Fibroblast of skin of back (primary cell): ENCODE data around the gene NHSL1. TPM values are rescaled to one million over a fixed set of nuclear protein-coding genes. Genes with fewer than 3 reads are reported as not detected.
A peak's percentile ranks its signal among the peaks of the same experiment; 100 is the strongest.

Experiments used
- DNase-seq: peaks from one replicate; pipeline ENCODE4 v3.0.0-alpha.2; 2013
- polyA plus RNA-seq, 2 experiments: library from polyadenylated mRNA; unstranded; fragments of 120-200 nt; gene quantifications; one replicate each; pipeline ENCODE4 v1.2.1, GENCODE V29; 2013; ENCODE audit not compliant: insufficient read length in 2 of 2

NHSL1 gene, protein sequence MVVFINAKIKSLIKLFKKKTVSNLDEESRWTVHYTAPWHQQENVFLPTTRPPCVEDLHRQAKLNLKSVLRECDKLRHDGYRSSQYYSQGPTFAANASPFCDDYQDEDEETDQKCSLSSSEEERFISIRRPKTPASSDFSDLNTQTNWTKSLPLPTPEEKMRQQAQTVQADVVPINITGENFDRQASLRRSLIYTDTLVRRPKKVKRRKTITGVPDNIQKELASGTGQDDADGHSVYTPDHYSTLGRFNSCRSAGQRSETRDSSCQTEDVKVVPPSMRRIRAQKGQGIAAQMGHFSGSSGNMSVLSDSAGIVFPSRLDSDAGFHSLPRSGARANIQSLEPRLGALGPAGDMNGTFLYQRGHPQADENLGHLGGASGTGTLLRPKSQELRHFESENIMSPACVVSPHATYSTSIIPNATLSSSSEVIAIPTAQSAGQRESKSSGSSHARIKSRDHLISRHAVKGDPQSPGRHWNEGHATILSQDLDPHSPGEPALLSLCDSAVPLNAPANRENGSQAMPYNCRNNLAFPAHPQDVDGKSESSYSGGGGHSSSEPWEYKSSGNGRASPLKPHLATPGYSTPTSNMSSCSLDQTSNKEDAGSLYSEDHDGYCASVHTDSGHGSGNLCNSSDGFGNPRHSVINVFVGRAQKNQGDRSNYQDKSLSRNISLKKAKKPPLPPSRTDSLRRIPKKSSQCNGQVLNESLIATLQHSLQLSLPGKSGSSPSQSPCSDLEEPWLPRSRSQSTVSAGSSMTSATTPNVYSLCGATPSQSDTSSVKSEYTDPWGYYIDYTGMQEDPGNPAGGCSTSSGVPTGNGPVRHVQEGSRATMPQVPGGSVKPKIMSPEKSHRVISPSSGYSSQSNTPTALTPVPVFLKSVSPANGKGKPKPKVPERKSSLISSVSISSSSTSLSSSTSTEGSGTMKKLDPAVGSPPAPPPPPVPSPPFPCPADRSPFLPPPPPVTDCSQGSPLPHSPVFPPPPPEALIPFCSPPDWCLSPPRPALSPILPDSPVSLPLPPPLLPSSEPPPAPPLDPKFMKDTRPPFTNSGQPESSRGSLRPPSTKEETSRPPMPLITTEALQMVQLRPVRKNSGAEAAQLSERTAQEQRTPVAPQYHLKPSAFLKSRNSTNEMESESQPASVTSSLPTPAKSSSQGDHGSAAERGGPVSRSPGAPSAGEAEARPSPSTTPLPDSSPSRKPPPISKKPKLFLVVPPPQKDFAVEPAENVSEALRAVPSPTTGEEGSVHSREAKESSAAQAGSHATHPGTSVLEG (N-terminal part only)
- polyA plus RNA-seq (2013, experiment 1 of 2; ENCODE audit: insufficient read length): 7.8 TPM
- polyA plus RNA-seq (2013, experiment 2 of 2; ENCODE audit: insufficient read length): 5.4 TPM

DNA sequence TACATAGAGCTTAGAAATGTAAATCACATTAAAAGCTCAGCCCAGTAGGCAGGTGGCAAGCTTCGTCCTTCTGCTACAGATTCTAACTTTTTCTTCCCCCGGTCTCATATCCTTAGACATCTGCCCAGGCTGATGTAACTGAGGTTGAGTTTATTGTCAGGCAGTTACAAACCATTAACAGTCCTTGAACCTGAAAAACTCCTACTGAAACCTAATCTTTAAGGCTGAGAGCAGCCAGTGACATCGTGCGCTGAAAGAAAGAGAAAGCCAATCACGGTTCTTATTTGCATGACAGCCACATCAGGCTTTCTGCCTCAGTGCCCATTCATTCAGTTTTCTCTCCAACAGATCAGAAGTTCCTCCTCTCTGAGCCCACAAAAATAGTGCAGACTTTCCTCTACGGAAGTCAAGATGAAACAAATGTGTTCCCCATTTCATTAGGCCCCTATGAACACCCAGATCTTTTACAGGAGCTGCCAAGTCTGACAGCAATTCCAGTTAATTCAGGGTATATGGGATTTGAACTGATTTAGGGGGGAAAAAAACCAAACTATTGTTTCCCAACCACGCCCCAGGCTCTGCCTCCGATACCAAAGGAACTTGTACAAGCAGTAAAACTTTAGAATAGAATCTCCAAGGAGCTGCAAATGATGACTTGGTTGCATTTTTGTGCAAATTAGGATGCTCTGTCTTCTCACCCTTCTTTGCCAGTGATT is at the start of gene NHSL1:
Gene NHSL1 (minus strand): TSS at position 192 of the 716 bp plus-strand sequence. CDS start 204 bp downstream, outside the sequence.
- no peak for DNase-seq

DNA sequence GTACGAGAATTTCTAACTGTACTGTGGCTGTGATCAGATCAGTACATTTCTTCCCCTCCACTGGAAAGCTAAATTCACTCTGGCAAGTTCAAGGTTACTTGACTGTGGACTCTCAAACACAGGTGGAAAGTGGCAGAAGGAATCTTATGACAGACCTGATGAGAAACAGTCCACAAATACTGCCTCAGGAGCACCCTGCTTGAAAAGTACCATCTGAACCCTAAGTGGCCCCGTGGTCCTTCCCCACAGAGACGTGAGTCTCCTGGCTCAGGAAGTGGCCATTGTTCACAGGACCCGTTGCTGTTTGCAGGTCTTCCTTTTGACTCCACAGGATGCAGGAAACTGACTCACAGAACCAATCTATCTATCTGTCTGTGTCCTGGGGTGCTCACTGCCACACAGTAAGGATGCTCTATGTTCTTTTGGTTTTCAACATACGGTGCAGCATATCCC is 47.5 kb upstream of the NHSL1 start:
- DNase-seq: peak; percentile 48

DNA sequence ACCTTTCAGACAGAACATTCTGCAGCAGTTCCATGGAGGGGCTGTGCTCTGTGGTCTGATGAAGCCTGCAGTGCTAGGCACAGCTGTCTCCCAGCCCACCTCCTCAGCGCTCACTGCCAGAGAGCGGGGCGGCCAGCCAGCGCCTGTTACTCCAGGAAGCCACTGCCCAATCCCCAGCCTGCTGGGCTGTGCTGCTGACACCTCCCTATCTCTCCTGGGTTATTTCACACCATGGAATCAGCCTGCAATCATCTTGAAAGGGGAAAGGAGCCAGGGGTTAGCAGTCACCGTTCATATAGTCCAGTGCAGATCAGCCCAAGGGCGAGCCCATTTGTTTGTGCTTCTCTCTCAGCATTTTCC is 46.3 kb upstream of the NHSL1 start:
- DNase-seq: peak; percentile 69

DNA sequence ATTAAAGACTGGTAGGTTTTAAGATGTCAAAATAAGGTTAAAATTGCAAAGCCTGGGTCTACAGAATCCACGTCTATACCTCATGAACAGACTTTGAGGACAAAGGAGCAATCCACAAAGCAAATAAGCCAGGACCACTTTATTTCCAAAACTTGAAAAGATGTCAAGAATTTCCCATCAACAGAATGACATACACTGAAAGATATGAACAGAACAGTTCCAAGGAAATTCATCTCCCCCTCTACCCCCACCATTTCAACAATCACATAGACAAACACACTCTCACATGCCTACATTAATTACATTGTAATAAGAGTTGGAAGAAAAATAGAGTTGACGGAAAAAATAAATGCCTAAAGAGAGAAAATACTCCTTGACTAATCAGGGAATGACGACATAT is 45.2 kb upstream of the NHSL1 start:
- DNase-seq: peak; percentile 71

DNA sequence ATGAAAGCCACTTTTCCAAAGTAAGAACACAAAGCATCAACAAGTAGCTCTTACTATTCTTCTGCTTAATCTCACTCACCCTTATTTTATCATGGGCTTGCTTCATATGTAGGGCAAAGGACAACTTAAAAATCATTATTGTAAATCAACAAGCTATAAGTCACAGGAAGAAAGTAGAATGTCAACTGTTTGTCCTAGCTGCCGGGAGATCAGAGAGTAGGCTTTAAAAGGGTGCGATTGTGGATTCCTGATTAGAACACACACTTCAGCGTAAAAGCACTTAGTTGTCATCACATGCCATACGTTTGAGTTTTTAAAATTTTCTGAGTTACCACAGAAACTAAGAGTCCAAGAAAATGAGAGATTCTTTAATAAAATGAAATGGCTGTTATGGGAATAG is 44.4 kb upstream of the NHSL1 start:
- DNase-seq: no peak

DNA sequence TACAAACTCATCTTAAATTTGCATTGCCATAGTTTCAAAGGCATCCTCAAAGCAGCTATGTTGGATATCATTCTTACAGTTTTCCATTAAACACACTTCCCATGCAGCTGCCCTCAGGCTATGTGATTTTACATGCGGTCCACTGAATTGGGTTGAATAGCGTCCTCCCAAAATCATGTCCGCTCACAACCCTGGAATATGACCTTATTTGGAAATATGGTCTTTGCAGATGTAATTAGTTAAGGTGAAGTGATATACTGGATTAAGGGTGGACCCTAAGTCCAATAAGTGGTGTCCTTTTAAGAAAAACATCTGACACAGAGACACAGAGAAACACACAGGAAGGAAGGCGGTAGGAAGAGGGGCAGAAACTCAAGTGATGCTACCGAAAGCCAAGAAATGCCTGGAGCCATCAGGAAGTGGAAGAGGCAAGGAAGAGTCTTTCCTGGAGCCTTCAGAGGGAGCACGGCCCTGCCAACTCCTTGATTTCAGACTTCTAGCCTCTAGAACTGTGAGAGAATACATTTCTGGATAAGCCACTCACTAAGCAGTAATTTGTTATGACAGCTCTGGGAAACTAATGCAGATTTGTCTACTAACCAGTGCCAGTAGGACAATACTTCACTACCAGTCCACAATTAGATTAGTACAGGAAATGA is 42.7 kb upstream of the NHSL1 start:
- peak; percentile 29 for DNase-seq

DNA sequence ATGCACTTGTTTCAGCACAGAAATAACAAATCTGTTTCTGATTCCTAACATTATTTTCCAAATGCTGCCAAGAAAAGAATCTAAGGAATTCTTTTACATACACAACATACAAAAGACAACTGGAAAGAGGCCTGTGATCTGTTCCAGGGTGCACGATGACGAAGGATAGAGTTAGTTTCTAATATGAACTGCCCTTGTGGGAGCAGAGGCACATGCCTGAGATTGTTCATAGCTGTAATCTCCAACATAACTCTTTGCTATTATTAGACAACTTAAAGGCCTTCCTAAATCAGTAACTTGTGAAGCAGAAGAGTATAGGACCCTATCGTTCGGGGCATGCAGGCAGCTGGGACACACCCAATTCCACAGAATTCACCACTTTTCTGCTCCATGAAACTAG is 41.2 kb upstream of the NHSL1 start:
- DNase-seq: peak; percentile 95

DNA sequence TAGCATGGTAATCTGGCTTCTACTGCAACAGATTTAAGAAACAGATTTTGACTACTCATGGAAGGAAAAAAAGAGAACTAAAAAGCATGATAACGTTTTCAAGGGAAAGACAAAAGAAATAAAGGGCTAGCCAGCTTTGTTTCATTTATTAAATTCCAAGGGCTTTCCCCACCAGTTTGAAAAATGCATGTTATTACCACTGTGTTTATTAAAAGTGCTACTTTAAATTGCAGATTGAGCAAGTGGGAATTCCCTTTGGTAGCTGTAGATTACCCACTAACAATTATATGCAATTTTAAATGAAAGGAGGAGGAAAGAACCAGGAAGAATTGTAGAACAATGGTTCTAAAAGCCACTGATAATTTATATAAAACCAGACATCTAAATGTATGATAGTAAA is 40.6 kb upstream of the NHSL1 start:
- DNase-seq: no peak

DNA sequence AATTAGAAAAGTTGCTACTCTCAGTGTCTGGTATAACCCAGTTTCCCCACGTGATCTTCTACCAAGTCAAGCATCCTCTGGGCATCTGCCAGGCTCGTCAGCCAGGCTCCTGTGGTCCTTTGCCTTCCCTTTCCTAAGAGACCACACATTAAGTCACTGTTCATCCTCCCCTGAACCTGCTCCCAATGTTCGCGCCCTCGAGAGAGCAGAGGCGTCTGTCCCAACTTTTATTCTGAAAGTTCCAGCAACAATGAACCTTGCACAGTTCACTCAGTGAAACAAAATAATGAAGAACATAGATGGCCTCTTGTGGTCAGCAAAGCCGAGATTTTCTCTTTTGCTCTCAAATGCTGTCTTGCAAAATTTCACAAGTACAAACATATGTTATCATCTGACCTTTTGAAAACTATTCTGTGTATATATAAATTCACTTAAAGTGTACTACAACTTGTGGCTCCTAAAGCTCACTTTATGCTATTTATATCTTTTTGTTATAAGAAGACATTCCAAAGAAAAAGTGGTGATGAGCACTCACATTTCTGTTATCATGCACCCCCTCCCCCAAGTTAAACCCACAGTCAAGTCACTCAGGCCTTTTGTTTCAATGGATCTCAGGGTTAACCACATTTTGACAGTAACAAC is 39.2 kb upstream of the NHSL1 start:
- peak; percentile 58 for DNase-seq

DNA sequence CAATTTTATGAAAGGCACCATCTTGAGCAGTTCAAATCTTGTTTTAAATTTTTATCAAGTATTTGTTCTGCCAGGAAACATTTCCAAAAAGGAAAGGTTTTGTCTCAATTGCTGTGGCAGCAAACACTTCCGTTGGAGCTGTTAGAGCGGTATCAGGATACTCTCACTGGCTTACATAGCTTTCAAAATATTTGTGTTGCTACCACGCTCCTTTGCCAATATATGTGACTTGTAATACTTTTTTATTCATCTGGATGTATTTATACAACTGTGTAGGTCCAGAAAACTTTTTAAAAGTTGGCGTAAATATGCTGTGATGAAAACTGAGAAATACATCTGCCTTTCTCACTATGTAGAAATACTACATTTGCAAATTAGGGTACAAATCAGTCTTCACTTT is 37.8 kb upstream of the NHSL1 start:
- DNase-seq: peak; percentile 67

DNA sequence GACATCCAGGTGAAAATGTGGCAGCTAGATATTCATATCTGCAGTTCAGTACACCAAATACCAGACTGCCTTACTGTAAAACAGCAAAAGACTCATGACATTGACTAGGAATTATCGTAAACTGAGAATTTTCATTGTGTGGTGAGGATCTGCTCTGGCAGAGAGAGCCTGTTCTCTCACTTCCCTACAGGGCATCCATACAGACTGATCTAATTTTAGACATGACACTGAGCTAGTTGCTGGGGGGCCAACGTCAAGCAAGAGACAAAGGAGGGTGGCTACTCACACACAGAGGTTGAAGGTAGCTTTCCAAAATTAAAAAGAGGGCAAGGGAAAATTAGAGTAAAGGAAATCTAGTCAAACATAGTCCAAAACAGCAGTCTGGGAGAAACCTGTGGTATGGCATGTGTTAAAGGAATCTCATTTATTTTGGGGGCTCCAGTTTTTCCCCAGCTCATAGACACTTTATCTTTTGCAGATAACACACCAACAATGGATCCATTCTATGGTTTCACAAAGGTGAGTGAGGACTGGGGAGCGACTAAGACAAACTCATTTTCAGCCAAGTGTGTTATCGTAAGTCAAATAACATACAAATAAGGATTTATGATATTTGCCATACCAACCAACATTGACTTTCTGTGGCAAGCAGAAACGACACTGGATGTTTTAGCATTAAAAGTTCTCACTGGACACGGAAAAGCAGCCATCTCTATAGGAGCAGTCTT is 36.6 kb upstream of the NHSL1 start:
- DNase-seq: no peak

DNA sequence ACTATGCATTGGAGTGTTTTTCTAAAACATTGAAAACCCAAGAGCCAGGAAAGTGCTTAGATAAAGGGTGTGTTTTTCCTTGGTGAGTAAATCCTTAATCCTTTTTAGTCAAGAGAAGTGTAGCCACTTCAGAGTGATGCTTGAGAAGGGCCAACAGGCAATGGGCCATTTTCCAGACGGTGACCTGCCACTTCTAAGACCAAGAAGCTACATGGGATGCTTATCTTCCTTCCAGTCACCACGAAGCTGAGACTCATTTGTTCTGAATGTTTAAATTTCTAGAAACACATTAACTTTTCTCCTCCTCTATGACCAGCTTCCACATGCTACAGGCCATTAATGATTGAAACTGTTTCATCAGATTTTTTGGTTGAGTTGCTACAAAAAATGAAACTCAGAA is 34.4 kb upstream of the NHSL1 start:
- DNase-seq: no peak

DNA sequence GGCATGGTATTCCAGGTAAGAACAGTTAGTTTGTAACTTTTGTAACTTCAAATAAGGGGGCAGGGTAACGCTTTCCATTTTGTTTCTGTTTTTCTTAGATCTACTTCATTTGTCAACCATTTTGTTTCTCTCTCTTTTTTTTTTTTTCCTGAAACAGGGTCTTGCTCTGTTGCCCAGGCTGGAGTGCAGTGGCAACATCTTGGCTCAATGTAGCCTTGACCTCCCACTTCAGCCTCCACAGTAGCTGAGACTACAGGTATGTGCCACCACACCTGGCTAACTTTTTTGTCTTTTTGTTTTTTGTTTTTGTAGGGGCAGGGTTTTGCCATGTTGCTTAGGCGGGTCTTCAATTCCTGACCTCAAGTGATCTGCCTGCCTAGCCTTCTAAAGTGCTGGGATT is 32.1 kb upstream of the NHSL1 start:
- DNase-seq: no peak

DNA sequence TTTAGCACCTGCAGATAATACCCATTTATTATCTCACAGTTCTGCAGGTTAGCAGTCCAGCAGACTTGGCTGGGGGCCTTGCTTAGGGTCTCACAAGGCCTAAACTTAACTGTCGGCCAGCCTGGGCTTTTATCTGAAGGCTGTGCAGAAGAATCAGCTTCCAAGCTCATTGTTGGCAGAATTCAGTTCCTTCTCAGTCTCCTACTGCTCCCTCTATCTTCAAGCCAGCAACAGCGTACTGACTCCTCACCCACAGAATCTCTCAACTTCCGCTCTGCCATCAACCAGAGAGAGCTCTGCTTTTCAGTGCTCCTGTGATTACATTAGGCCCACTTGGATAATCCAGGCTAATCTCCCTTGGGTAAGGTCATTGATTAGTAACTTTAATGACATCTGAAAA is 30.2 kb upstream of the NHSL1 start:
- no peak for DNase-seq

DNA sequence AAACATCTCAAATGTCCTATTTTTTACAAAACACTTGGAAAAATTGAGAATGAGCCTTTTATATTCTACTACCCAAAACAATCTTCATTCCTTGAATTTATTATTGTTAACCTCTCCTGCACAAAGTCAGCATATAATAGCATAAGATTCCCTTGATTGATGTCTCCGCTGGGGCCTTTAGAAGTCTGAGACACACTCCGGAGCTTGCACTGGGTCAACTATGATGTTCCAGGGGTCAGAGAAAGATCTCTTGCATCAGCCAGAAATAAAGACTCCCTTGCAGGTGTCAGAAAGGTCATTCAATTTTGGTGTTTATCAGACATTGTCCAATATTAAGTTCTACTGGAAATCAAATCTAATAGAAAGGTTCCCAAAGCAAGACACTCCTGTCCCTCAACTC is 29.7 kb upstream of the NHSL1 start:
- DNase-seq: no peak

DNA sequence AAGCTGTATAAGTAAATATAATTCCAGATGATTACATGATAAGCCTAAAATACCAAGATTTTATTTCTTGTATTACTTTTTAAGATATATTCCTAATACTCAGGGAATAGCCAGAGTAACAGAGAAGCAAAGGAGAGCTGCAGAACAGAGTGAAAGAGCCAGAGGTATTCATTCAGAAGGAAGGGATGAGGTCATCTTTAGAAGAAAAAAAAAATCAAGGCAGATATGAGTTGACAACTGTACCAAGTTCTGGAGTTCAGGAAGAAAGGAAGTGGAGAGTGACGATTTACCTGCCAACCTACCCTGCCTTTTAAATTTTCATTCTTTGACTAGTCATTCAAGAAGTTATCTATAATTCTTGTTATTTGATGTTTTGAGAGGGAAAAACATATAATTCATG is 28.8 kb upstream of the NHSL1 start:
- no peak for DNase-seq

DNA sequence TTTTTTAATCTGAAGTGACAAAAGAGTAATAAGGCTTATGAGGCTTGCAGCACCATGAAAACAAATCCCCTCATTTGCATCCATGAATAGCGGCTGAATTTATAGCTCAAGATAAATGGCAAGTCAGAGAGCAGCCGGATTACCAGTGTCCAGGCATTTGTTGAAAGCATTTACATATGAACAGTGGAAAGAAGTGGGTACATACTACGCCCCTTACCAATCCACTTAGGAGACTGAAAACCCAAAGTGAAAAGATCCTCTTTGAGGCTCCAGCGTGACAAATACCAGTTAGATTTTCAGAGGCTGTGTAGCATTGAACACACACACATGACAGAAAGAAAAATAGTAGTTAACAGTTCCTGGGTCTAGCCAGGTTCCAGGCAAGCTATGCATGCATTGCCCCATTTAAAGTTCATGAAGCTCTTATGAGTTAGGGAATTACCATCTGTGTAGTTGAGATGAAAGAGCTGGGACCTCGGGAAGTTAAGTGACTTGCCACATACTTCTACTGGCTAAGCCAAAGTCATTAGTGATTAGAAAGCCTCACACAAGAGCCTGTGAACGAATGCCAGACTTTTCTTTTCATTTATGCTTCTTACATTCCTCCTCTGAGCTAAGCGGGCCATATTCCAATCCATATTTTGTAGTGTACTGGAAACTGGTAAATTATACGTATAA is 28.3 kb upstream of the NHSL1 start:
- no peak for DNase-seq

DNA sequence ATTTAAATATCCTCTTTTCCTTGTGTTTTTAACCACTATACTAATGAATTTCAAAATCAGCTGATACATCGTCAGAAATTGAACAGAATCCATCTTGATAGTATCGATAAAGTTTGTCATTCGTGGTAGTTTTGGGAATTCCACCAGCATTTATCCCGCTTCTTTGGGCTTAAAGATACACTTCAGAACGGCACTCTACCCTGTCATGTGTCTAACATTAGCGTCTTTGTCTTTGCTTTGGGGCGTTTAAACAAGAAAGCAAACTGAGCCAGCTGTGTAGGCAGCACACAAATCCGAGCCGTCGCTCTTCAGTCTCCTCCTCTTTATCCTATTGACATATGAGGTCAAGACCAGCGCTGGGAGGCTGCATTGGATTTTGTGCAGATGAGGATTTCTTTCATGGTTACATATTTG is 27.5 kb upstream of the NHSL1 start:
- no peak for DNase-seq

DNA sequence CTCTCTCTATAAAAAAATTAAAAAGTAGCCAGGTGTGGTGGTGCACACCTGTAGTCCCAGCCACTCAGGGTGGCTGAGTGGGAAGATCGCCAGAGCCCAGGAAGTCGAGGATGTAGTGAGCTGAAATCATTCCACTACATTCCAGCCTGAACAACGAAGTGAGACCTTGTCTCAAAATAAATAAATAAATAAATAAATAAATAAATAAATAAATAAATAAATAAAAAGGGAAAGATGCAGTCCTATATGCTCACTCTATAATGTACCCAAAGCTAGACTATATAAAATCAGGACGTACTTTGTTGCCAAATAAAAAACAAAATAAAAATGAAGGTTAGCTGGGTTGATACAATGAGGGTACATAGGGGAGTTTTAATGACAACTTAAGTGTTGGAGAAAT is 26.1 kb upstream of the NHSL1 start:
- DNase-seq: no peak

DNA sequence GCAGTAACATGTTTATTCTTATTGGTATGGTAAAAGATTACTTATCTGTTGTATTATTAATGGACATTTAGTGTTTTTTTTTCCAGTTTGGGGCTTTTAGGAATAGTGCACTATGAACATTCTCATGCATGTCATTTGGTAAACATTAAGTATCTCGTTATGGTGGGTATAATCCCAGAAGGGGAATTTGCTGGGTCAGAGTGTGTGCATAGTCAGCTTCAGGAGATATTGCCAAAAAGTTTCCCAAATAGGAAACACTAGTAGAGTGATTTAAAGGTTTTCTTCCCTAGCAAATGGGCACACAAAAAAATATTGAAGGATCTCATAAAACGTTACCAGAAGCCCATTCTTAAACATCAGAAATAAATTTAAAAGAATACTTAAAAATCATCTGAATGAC is 25.2 kb upstream of the NHSL1 start:
- DNase-seq: no peak
